ENCODE data around the gene OTP.

GRCh38 chr5:77640589-77641396 lies 2.3 kb upstream of the OTP start:
- TF ChIP-seq CTCF (IDR thresholded peaks at IDR 0.05) (no peak), POLR2AphosphoS5 (IDR thresholded peaks at IDR 0.05) (no peak)

All from breast epithelium (tissue), 3 donors.